K562 (cell line): Measurements from ENCODE around the gene GLE1. TPM values are rescaled to one million over a fixed set of nuclear protein-coding genes. Genes with fewer than 3 reads are reported as not detected.
A peak's percentile ranks its signal among the peaks of the same experiment; 100 is the strongest.

Experiments used
- CXXC5 ChIP-seq: fragments of 250-450 bp; sonication (Bioruptor Pico); IDR thresholded peaks from 2 replicates; pipeline ENCODE4 v1.8.0; 2022; ENCODE audit warnings: inconsistent platforms, mild to moderate bottlenecking, moderate library complexity
- ID3 ChIP-seq, 2 experiments: fragments of 250-450 bp in 1 of 2; fragments of 450-650 bp in 1 of 2; sonication (Bioruptor Pico) in 1 of 2; IDR thresholded peaks; 2 replicates each; pipeline versions ENCODE4 v1.6.1 to v1.8.0; 2016 to 2021; ENCODE audit warnings: mild to moderate bottlenecking in 2 of 2, moderate library complexity in 2 of 2, missing compliant biosample characterization in 1 of 2, missing genetic modification characterization in 1 of 2
- KDM1A ChIP-seq, 2 experiments: fragments of 450-650 bp; IDR thresholded peaks; 2 replicates each; pipeline ENCODE4 v1.6.1; 2016; ENCODE audit warnings: mild to moderate bottlenecking in 2 of 2
- KDM4B ChIP-seq, 2 experiments: fragments of 450-650 bp in 1 of 2; sonication (generic) in 1 of 2; IDR thresholded peaks; 2 replicates each; pipeline ENCODE4 v1.6.1; 2016 to 2017; ENCODE audit warnings: borderline replicate concordance in 2 of 2, antibody characterized with exemption in 1 of 2, low read depth in 1 of 2, mild to moderate bottlenecking in 1 of 2
- PHTF2 ChIP-seq: fragments of 250-450 bp; sonication (Bioruptor Pico); IDR thresholded peaks from 2 replicates; pipeline ENCODE4 v1.5.0; 2021; ENCODE audit warnings: mild to moderate bottlenecking
- RBM25 ChIP-seq: fragments of 200-400 bp; formaldehyde crosslinking; IDR thresholded peaks from 2 replicates; pipeline ENCODE4 v1.6.1; 2018; ENCODE audit warnings: low read length, low read depth, moderate library complexity; ENCODE audit not compliant: severe bottlenecking
- RCOR1 ChIP-seq, 2 experiments: IDR thresholded peaks; 2 replicates each; pipeline ENCODE4 v1.6.1; 2012; ENCODE audit warnings: low read depth in 2 of 2, low read length in 2 of 2, borderline replicate concordance in 1 of 2, improper control_type of control experiment in 1 of 2
- SMARCA4 ChIP-seq: fragments of 450-650 bp; IDR thresholded peaks from 2 replicates; pipeline ENCODE4 v1.6.1; 2016
- SMARCA5 ChIP-seq: fragments of 450-650 bp; IDR thresholded peaks from 2 replicates; pipeline ENCODE4 v1.6.1; 2016
- STAG1 ChIP-seq: sonication (generic); formaldehyde crosslinking; IDR thresholded peaks from 2 replicates; pipeline ENCODE4 v1.5.0; 2020; ENCODE audit warnings: missing genetic modification reagents, borderline replicate concordance
- STAT5B ChIP-seq: fragments of 250-450 bp; sonication (Bioruptor Pico); IDR thresholded peaks from 2 replicates; pipeline ENCODE4 v1.8.0; 2021; ENCODE audit warnings: mild to moderate bottlenecking, inconsistent platforms
- ZBTB1 ChIP-seq: sonication (generic); formaldehyde crosslinking; IDR thresholded peaks from 2 replicates; pipeline ENCODE4 v1.8.1; 2023; ENCODE audit warnings: missing genetic modification reagents, low read depth, mild to moderate bottlenecking, borderline replicate concordance
- ZNF445 ChIP-seq: fragments of 250-450 bp; sonication (Bioruptor Pico); IDR thresholded peaks from 2 replicates; pipeline ENCODE4 v1.4.0; 2020; ENCODE audit warnings: low read depth, mild to moderate bottlenecking, moderate library complexity
- ZNF561 ChIP-seq: fragments of 450-650 bp; formaldehyde crosslinking; conservative IDR thresholded peaks from 2 replicates; pipeline ENCODE4 v1.4.0; 2020; ENCODE audit warnings: mild to moderate bottlenecking, moderate library complexity
- polyA plus RNA-seq, 8 experiments: library from polyadenylated mRNA; depleted of rRNA in 4 of 8; stranded (reverse) in 5 of 8; unstranded in 3 of 8; fragments of >200 nt; fragmentation: Nextera tagmentation in 2 of 8; fragmentation: Illumina TruSeq in 1 of 8; extraction: Ambion mirVana in 2 of 8; extraction: Trizol in 1 of 8; gene quantifications; 2 replicates each; pipeline versions ENCODE4 v1.2.1 to v1.2.3, GENCODE V29; 2011 to 2014; ENCODE audit warnings: inconsistent platforms in 1 of 8, missing spikeins in 1 of 8
- total RNA-seq, 7 experiments: library from RNA; depleted of rRNA in 6 of 7; stranded (reverse); fragments of >200 nt in 6 of 7; fragmentation: Illumina TruSeq in 2 of 7; extraction: Trizol in 2 of 7; gene quantifications; 2 replicates each; pipeline versions ENCODE4 v1.2.1 to v1.2.3, GENCODE V29; 2011 to 2021; ENCODE audit warnings: low replicate concordance in 1 of 7
- TF ChIP-seq, protein P1 (sequence below): fragments of 250-450 bp; sonication (Bioruptor Pico); IDR thresholded peaks from 2 replicates; pipeline ENCODE4 v1.4.0; 2020; ENCODE audit warnings: mild to moderate bottlenecking, moderate library complexity

The GLE1 gene
- total and polyA plus RNA-seq, 9 of the 15 experiments (the other 6 are each of a cell fraction or from before 2014, with no cell fraction given), result 15.9 to 44.8 (median 37.6) TPM

- TF ChIP-seq CXXC5 (no peak), ZNF445 (CRISPR knock-in tag) (no peak), ID3 (CRISPR knock-in tag; IDR thresholded peaks at IDR 0.05) (no peak), ID3 (tag; IDR thresholded peaks at IDR 0.05) (no peak), SMARCA5 (0 out of 2 replicates have a peak, but pooled peaks have one; percentile 22), RCOR1 (IDR thresholded peaks at IDR 0.05; ENCODE audit: borderline replicate concordance in 1 of 2, low read depth in 2 of 2, low read length in 2 of 2) (peak in 1 of 2 experiments; percentile 21; a peak in 2 of 4 replicates), ZBTB1 (CRISPR knock-in tag) (no peak), RBM25 (peak; percentile 90), SMARCA4 (no peak), ZNF561 (no peak), PHTF2 (CRISPR knock-in tag) (no peak), STAT5B (CRISPR knock-in tag) (no peak), KDM4B (IDR thresholded peaks at IDR 0.05; ENCODE audit: borderline replicate concordance in 2 of 2, low read depth in 1 of 2) (no peak), STAG1 (CRISPR knock-in tag) (no peak), KDM1A (IDR thresholded peaks at IDR 0.05) (peak; percentile 21 to 50; a peak in 2 of 4 replicates)
- TF ChIP-seq, protein P1, sequence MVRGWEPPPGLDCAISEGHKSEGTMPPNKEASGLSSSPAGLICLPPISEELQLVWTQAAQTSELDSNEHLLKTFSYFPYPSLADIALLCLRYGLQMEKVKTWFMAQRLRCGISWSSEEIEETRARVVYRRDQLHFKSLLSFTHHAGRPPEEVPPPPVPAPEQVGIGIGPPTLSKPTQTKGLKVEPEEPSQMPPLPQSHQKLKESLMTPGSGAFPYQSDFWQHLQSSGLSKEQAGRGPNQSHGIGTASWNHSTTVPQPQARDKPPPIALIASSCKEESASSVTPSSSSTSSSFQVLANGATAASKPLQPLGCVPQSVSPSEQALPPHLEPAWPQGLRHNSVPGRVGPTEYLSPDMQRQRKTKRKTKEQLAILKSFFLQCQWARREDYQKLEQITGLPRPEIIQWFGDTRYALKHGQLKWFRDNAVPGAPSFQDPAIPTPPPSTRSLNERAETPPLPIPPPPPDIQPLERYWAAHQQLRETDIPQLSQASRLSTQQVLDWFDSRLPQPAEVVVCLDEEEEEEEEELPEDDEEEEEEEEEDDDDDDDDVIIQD (CRISPR knock-in tag), result no peak
These were observed 23.0 kb upstream of the GLE1 start (continued) for GRCh38 chr9:128481561-128481960.
